ENCODE measurements around the gene NTM. TPM values are rescaled to one million over a fixed set of nuclear protein-coding genes. Genes with fewer than 3 reads are reported as not detected.

NTM gene
- total RNA-seq, 1 donor from 2014 or later, result 10.3 TPM

DNA sequence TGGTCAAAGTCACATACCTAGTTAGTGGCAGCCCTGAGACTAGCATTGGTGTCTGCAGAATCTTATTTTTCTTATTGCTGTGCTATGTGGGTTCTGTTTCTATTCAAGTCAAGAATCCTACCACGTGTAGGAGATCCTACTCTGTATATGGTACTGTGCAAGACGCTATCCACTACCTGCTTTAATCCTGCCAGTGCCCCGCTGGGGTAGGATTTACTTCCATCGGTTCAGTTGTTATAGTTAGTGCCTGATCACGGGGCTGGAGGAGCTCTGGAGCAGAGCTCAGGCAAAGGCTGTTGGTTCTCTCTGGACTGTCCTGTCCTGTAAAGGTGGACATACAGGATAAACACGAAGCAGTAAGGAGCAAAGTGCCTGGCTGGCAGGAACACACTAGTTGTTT lies 167.9 kb downstream of the NTM start:
- no peak for DNase-seq (ENCODE audit: extremely low read depth, low read depth, low spot score)

DNA sequence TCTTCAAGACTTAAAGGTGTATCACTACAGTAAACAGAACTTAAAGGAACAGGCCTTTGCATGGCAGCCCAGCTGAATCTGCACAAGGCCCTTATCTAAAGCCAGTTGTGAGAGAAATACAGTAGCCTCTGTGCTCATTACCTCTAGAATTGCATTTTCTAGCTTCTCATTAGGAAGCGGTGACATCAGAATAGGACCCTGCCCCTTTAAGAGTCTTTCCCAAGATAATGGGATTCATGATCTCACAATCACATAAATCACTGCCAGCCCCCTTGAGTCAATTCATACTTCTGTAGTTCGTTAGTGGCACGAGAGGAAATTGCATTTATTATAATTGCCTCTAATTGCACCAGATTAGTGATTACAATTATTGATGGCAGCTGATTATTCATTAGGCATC lies 170.3 kb downstream of the NTM start:
- DNase-seq (ENCODE audit: extremely low read depth, low read depth, low spot score), result no peak

DNA sequence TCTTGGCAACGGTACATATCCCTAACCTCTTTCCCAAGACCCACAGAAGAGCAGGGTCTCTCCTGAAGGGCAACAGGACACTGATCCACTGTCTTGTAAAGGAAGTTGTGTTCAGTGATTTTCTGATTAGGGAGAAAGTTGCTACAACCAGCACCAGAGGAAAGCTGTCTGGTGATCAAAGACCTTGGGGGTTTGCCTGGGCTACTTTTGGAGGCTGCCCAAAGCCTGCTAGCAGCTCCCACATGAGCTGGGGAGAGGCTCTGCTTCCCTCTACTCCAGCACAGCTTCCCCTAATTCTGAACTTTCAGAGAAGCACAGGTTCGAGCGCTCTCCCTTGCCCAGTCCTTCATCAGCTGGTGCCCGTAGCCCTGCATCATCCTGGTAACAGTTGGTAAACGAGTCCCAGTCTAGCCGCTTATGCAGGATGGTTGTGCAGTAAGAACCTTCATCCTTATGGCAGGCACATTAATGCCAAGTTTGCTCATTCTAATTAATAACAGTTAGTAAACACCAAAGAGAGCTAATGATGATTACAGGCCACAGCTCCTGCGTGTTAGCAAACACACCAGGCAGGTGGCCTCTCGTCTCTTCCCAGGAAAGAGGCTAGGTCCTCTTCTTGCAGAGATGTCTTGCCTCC lies 173.1 kb downstream of the NTM start:
- no peak for DNase-seq (ENCODE audit: extremely low read depth, low read depth, low spot score)

- no peak for DNase-seq (ENCODE audit: extremely low read depth, low read depth, low spot score)
These were observed 174.2 kb downstream of the NTM start for GRCh38 chr11:131544591-131544990.

GRCh38 chr11:131546218-131546895 lies 175.9 kb downstream of the NTM start:
- DNase-seq (ENCODE audit: extremely low read depth, low read depth, low spot score), result no peak

DNA sequence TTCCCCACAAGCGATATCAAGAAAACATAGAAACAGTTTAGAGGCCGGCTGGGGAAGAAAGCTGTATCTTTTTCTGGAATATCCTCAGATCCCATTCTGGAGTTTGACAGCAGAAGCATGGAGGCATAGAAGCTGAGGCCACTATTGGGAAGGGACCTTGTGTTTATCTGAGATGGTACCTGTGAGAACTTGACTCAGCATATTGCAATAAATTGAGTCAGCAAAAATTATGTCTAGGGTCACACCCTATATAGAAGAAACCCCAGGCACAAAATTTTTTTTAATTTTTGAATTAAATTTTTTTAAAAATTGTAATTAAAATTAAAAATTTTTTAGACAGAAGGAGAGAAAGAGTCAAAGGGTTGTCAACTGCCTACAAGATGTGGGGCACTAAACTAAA lies 178.7 kb downstream of the NTM start:
- DNase-seq (ENCODE audit: extremely low read depth, low read depth, low spot score), result no peak

- DNase-seq (ENCODE audit: extremely low read depth, low read depth, low spot score), result no peak
These were observed 179.4 kb downstream of the NTM start for GRCh38 chr11:131549770-131550169.

GRCh38 chr11:131560287-131560686 lies 189.9 kb downstream of the NTM start:
- DNase-seq (ENCODE audit: extremely low read depth, low read depth, low spot score), result no peak

- no peak for DNase-seq (ENCODE audit: extremely low read depth, low read depth, low spot score)
These were observed 191.1 kb downstream of the NTM start for GRCh38 chr11:131561501-131561900.

DNA sequence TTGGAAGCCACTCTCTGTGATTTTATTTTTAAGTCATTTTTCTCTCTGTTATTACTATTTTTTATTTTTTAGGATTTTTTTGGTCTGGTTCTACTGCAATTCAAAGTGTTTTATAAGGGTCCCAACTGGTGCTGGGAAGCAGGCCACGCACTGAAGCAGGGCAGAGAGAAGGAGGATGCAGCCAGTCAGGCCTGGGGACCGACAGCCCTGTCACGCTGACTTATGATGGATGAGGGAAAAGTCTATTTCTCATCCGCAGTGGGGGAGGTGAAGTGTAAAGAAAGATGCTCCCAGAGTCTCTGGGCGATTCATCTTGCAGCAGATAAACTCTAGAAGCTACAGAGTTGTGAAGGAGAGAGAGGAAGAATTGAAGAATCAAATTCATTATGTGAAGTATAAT lies 191.6 kb downstream of the NTM start:
- no peak for DNase-seq (ENCODE audit: extremely low read depth, low read depth, low spot score)

DNA sequence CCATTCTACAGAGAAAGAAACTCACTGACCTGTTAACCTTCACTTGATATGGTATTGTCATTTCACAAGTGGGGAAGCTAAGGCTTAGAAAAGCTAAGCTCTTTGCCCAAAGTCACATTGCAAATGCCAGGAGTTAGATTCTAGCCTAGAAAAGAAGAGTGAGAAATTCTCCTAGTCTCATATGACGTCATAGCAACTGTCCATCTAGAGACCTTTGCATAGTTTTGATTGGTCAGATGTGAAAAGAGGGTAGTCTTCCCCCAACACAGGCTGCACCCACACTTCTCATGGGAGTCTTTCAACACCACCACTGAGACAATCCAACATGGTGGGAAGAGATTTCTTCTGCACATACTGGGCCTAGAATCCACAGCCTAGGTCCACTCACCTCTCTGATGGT lies 197.9 kb downstream of the NTM start:
- no peak for DNase-seq (ENCODE audit: extremely low read depth, low read depth, low spot score)

DNA sequence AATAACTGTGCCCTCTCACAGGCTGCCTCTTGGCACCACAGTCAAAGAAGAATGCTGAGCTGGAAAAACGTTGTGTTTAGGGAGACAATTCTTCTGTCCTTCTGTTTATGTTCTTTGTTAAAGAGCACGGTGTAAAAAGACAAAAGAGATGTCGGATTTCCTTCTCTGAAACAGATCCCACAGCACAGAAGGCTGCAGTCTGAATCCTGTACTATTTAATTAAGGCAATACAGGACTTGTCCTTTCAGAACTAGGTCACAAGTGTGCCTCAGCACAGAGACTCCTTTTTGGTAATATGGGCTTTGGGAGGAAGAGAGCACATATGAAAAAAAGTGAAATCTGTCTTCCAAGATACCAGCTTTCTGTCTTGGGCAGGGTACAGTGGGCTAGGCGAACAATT lies 201.2 kb downstream of the NTM start:
- no peak for DNase-seq (ENCODE audit: extremely low read depth, low read depth, low spot score)

- no peak for DNase-seq (ENCODE audit: extremely low read depth, low read depth, low spot score)
These were observed 202.0 kb downstream of the NTM start for GRCh38 chr11:131572423-131572822.

- DNase-seq (ENCODE audit: extremely low read depth, low read depth, low spot score), result no peak
These were observed 209.5 kb downstream of the NTM start for GRCh38 chr11:131579932-131580387.

- no peak for DNase-seq (ENCODE audit: extremely low read depth, low read depth, low spot score)
These were observed 210.1 kb downstream of the NTM start for GRCh38 chr11:131580476-131580875.

- no peak for DNase-seq (ENCODE audit: extremely low read depth, low read depth, low spot score)
These were observed 210.6 kb downstream of the NTM start for GRCh38 chr11:131581046-131581445.

GRCh38 chr11:131582021-131582525 lies 211.7 kb downstream of the NTM start:
- no peak for DNase-seq (ENCODE audit: extremely low read depth, low read depth, low spot score)

DNA sequence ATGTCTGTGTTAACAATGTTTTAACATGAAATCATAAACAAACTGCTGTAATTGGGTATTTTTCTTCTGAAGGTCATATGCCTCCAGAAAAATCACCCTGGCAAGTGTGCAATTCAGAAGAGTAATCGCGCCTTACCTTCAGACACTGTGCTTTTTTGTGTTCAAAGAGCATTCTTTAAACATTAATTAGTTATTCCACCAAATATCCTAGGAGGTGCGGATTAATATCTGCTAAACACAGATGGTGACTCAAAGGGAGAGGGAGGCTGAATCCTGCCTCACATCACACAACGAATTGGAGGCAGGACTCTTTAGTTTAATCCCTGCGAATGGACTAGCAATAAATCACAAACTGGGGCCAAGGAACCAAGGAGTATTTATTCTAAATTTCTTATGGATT lies 213.0 kb downstream of the NTM start:
- DNase-seq (ENCODE audit: extremely low read depth, low read depth, low spot score), result no peak

- no peak for DNase-seq (ENCODE audit: extremely low read depth, low read depth, low spot score)
These were observed 213.5 kb downstream of the NTM start for GRCh38 chr11:131583938-131584337.

DNA sequence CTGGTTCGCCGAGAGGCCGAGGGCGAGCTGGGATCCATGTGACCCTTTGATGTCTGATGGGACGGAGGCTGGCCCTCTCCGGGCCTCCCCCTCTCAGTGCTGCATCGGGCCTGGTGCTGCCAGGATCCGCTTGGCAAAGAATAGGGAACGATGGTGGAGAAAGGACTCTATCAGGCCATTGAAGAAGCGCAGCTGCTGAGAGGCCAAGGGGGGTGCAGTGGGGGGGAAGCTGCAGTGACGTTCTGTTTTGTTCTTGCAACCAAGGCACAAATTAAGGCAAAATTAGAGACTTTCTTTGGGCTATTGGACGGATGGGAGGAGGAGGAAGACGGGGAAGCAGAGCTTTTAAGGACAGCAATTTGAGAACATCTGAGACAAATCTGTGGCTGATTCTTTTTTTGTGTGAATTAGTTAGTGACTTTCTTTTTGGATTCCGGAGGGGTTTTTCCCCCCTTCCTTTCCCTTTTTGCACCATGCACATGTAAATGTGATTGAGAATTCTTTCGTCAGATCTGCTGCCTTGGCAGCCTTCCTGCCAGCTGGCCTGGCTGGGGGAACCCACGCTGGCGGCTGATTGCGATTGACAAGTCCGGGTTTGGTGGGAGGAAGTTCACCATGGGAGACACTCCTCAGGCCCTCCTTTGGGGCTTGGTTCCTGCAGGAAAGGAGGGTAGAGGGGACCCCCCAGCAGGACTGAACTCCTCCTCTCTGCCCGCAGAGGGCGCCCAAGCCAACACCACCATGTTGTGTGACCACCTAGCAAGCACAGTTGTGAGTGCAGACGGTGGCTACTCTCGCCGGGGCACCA lies 214.6 kb downstream of the NTM start:
- no peak for DNase-seq (ENCODE audit: extremely low read depth, low read depth, low spot score)

GRCh38 chr11:131588057-131588456 lies 217.6 kb downstream of the NTM start:
- DNase-seq (ENCODE audit: extremely low read depth, low read depth, low spot score), result no peak

GRCh38 chr11:131591051-131591461 lies 220.6 kb downstream of the NTM start:
- DNase-seq (ENCODE audit: extremely low read depth, low read depth, low spot score), result no peak
